Stimulated activated CD8-positive, alpha-beta memory T cell treated with anti-CD3 and anti-CD28 coated beads, Interleukin-4, amount 100 ng/mL, for 48 hours (primary cell): ENCODE data around the gene PELO.

Experiments
- DNase-seq: peaks from one replicate; pipeline ENCODE4 v3.0.0-alpha.2; 2020

PELO gene

DNA sequence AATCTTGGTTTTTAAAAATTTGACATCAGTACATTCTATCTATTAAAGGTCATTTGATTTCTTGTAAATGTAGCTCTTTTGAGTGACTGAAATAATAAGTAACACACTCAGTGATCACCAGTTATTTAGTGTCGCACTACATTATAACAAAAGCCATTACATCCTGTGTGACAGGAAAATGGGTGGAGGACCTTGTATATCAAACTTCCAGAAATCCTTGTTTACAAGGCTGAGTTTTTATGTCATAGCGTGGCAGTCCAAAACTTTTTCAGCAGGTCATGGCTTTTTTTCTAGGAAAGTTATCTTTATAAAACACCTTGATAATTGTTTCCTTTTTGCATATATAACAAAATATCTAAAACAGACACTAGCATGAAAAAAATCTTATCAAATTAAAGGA, 14.4 kb upstream of the PELO start:
- DNase-seq = no peak

DNA sequence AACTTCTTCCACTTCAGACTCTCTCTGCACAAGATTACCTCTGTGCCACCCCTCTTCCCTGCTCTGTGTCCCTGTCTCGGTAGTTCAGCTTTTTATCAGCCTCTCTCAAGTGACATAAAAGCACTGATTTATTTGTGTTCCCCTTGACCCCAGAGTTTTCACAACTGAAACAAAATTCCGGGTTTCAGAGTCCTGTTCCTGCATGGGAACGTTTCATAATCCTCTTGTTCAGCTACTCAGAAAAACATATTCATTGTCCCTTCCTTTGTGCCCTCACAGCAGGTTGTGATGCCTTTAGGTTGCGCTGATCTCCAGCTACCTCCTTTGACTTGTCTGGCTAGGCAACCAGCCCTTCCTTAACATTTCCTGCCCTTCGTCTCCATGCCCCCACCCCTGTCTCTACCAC, 13.7 kb upstream of the PELO start:
- DNase-seq = no peak

DNA sequence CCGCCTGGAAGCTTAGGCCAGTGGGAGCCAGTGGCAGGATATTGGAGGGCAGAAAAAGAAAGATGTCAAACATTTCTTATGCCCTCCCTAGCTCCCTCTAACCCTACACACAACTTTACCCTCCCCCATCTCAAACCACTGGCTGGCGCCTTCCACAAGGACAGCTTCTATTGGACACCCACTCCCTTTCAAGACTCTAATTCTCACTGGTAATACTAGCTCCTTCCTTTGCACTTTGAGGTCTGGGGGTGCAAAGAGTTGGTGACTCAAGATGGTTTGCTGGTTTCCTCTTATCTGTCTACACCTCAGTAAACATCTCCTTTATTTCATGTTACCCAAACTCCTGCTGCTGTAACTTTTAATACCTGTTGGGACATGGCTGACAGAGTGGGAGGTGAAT, 11.6 kb upstream of the PELO start:
- DNase-seq = peak; percentile 36

DNA sequence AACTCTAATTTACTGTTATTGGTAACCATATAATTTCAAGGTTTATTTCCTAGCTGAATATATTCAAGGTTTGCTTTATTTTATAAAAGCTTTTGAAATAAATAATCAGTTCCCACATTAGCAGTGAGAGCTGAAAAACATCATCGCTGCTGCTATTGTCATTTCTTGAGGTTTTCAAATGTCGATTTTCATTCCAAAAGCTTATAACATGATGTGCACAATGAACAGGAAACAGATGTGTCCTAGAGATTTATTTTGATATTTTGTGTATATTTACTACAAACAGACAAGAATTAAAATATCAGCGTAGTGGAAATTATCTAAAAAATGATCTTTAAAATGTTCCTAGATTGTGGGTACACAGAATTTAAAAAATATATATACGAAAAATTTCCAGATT, 10.5 kb upstream of the PELO start:
- DNase-seq = no peak

DNA sequence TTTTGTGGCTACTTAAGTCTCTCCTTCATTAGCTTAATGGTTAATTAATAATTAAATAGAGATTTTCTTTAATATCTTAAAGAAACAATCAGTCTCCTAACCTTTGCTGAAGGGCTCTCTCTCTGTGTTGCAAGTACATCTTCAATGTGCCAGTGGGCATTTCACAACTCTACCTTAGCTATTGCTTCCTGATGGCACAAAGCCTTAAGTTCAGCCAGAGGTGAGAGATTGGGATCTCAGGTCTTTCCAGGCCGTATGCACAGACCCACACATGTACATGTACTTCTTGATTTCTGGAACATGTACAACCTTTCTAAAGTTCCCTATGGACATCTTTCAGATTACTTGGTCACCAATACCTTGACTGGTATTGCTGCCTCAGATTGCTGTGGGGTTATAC, 8.9 kb upstream of the PELO start:
- DNase-seq = no peak

DNA sequence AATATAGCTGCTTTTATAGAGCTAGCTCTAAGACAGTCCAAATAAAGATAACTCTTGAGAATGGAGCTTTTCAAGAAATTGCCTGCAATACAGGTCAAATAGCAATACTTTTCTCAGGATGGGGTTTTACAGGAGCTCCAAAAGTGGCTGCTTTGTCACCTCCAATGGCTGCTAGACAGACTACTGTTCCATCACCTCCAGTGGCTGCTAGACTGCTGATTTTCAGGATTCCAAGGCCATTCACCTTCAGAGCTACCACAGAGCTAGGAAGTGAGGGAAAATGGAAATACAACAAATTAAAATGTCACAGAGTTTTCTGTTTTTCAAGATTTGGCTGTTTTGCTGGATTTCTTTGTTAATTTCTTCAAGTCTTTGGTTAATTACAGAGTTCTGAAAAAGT, 8.5 kb upstream of the PELO start:
- no peak for DNase-seq

DNA sequence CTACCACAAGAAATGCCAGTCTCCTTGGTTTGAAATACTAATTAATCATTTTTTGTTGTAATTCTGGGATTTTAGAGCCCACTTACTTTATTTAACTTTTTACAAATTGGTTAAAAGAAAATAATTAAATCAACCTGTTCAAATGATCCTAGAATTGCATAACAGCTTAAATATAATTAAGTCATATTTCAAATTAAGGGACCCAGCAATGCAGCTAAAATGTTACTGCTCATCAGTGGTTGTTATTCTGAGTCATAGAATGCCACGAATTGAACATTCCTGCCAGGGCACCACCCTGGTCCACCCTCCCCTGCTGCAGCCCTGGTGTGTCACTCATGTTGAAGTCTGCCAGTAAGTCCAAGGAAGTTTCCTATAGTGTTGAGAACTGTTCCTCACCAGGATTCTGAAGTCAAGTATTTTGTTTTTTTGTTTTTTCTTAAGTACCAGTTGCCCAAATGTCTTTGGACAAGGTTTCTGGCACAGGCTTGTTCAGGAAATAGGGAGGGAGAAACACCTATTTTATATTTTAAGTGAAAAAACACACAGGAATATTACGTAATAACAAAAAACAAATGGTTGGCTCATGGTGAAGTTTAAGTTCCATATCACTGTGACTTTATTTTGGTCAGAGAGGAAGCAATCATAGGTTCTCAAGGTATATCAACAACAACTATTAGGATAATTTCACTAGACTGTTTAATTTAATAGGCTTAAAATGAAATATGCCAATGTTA, 4.3 kb upstream of the PELO start:
- DNase-seq = no peak

DNA sequence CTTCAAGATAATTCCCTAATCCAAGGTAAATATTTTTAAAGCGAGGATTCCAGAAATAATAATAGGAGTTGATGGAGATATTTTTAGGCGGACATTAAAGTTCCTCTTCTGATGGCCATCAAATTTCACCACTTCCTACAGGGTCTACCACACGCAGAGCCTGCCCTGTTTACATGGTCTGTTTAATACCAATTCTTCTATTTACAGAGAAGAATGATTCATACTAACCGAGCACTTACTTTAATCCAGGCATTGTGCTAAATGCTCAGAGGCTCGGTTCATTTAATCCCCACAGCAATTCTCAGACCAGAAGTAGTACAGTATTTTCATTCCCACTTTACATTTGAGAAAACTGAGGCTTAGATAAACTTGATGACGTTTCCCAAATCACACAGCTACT, 3.0 kb upstream of the PELO start:
- DNase-seq = no peak

DNA sequence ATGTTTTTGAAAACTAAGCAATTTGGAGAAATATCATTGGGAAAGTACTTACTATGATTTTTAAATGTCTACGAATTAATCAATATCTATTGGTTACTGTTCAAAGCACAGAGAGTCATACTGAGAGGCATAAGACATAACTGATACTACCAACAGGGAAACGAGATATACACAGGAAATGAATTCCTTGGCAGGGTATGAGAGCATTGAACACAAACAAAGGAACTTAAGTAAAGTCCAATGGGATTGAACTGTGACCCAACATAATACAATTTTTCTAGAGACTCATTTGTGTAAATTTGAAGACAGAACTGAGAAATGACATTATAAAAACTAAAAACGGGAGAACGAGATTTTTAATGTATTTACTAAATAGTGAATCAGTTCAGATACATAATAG, 1.3 kb upstream of the PELO start:
- no peak for DNase-seq

DNA sequence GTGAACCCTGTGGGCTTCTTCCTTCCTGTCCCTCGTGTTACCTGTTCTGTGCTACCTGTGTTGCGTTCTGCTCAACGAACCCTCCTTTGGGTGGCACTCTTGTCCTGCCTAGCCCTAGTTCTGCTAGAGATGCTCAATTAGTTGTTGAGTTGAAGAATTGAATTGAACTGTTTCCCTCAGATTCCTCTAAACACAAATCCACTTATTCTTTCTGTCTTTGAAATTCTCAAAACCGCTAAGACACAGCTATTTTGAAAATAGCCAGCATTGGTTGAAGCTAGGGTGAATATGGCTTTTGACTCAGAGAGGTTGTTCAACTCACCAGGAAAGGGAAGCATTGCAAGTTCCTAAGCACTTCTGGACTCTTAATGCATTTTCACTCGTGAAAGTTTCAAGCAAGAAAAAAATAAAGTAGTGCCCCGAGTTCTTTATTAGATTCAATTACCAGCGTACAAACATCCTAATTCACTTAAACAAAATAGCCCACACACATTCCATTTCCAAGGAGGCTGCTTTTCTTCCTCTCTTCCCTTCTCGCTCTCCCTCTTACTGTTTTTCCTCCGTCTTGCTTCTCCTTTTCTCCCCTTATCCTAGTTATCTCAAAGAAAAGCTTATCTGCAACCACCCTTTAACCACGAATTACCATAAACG, 642 bp upstream of the PELO start:
- no peak for DNase-seq

DNA sequence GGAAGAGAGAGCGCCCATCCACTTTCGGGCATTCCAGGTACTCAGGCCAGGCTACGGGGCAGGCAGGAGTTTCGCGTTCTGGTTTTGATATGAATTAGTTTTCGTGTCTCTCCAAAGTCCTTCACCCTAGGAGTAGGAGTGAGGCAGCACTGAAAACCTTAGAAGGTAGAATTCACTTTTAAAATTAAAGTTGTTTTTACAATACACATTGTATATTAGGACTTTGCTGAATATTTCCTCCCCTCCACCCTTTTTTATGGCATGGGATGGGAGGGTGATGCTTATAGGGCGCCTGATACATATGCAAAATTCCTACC, 747 bp downstream of the PELO start:
- no peak for DNase-seq

DNA sequence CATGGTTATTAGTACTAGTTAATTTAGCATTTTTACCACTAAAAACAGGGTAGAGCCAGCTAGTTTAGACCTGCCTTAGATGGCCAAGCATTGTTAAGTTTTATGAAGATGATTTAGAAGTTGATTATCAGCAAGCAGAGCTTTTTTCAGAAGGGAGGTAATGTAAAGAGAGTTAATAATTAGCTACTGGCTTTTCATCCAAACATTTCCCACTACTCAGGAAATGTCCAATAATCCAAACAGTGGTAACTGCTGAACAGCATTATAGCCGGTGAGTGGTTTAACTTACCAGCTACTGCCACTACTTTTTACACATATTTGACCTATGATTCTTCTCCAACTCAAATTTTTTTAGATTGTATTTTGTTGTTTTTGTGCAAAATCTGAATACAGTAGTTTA, 1.7 kb downstream of the PELO start:
- DNase-seq = no peak

DNA sequence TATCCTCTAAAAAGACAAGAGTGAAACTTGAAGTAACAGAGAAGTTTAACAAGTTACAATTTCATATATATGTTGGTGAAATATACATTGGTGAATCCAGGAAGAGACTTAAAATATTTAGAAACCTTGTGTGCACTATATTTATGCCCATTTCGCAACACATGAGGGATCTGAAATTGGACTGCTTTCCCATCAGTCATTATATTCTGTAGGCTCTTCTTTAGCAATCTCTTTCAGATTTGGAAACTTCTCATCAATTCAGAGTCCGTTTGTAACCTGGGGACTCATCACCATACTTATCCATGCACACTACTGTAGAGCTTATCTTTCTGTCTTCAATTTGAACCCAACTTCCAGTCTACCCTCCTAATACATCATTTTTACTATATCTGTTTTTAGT, 2.1 kb downstream of the PELO start:
- DNase-seq = no peak

DNA sequence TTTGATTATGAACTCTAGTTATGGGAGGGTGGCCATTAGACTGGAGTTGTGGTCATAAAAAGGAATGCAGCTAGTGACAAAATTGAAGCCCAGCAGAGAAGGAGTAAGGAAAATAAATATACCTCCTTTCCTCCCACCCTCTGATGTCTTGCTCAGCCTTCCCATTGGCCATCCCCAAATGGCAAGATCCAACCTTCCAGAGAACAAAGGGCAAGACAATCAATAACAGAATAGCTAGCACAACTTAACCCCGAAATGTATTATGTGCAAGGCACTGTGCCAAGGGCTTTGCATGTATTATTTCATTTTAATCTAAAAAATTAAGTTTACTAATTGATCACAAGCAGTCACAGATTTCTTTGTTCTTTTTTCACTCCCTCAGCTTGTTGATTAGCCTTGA, 3.6 kb downstream of the PELO start:
- DNase-seq = no peak

DNA sequence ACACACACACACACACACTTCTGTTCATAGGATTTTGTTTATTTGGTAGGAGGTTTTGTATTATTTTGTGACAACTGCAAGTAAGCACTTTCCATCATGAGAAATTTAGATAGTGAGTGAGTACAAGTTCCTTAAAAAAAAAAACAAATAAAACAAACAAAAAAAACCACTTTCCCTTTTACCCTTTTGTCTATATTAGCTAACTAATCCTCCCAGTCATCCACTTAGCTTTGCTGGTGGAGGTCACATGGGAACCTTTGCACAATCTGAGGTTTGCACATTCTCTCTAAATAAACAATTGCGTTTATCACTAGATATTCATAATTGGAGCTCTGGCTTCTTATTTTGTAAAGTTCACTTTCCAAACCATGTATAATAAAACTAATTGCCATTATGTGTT, 6.8 kb downstream of the PELO start:
- no peak for DNase-seq

DNA sequence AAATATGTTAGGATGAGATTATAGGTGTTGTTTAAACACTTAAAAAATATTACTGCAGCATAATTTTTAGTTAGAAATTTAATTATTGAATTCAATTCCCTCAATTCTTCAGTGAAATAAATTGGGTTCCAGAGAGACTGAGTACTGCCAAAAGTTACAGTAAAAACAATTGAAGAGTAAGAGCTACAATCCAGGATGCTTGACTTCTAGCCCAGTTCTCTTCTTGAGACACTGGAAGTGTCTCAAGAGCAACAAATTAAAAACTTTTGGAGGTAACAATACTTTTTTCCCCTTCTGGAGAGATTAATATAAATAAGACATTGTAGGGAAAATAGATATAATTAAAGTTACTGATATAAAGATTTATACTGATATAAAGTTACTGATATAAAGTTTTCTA, 8.3 kb downstream of the PELO start:
- DNase-seq = no peak

DNA sequence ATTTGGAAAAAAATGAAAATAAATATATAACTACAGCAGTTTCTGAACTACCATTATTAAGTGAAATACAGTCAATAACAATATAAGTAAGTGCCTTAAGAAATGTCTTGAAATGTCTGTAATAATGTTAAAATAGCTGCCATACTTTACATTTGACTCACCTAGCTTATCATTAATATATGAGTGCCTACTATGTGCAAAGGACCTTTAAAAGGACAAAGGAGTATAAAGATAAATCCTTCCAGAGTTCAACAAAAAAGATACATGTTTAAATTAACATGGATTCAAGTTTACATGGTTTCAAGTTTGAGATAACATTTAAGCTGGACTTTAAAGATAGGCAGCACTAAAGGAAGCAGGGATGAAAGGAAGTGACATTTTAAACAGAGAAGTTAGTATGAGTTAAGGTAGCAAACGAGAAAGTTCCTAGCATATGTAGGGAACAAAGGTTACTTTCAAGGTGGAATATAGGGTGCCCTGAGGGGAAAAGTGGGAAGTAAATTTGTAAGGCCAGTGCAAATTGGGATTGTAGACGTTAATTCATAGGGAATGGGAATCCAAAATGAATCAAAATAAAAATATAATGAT, 8.9 kb downstream of the PELO start:
- no peak for DNase-seq

DNA sequence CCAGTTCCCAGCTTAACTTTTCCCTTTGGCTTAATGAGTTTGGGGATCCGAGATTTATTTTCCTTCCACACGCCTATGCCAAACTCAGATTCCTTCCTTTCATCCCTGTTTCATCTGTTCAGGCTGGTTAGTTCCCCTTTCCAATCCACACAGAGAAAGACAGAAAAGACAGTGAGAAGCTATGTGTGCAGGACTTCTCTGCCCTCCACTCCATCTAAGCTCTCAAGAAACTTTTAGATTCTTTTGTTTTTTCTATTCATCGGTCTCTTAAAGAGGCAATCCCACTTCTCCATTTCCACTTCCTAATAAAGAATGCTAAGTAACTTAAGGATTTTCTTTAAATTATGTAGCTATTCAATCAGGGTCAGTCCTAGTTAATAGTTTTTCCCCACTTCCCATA, 11.2 kb downstream of the PELO start:
- no peak for DNase-seq

DNA sequence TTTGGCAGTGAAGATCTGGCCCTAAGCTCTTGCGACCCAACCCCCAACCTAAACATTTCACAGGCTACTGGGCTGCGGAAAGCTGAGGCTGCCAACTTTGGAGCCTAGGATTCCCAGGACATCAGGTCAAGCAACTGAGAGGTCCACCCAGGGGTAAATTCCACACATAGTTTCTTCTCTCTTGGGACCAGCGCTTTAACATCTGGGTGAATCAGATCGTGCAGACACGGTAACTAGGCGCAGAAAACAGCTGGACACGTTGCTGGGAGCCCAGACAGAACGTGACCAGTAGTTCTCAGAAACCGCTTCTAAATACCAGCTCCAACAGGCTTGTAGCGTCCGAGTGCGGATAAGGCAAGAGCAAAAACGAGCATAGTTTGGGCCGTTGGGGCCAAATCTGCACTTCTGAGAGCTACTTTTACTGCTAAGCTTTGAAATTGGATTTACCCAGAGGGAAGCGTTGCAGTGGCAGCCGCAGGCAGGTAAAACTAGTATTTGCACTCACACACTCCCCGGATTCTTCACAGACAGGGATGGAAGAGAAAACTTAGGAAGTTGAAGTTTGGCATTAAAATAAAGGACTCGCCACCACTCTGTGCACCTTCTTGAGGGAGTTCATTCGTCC, 11.8 kb downstream of the PELO start:
- peak; percentile 52 for DNase-seq

DNA sequence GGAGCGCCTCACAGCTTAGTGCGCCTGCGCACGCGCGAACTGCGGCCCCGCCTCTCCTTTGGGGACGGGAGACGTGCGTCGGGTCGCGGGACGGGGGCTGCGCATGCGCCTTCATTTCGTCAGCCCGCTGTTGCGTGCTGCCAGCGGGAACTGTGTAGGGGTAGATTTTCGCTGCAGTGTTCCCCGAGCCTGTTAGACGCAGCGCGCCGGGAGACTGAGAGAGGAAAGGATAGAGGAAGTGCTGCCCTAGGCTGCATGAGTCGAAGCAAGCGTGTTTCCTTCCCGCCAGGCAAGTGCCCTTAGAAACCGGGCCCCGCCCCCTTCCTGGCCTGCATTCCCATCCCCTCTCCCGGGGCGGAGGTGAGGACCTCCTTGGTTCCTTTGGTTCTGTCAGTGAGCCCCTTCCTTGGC, 12.3 kb downstream of the PELO start:
- peak; percentile 97 for DNase-seq

DNA sequence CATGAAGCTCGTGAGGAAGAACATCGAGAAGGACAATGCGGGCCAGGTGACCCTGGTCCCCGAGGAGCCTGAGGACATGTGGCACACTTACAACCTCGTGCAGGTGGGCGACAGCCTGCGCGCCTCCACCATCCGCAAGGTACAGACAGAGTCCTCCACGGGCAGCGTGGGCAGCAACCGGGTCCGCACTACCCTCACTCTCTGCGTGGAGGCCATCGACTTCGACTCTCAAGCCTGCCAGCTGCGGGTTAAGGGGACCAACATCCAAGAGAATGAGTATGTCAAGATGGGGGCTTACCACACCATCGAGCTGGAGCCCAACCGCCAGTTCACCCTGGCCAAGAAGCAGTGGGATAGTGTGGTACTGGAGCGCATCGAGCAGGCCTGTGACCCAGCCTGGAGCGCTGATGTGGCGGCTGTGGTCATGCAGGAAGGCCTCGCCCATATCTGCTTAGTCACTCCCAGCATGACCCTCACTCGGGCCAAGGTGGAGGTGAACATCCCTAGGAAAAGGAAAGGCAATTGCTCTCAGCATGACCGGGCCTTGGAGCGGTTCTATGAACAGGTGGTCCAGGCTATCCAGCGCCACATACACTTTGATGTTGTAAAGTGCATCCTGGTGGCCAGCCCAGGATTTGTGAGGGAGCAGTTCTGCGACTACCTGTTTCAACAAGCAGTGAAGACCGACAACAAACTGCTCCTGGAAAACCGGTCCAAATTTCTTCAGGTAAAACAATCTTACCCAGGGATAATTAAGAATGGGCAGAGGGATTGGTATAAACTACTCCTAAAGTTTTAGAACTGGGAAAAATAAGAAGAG, 12.9 kb downstream of the PELO start:
- DNase-seq = peak; percentile 74

DNA sequence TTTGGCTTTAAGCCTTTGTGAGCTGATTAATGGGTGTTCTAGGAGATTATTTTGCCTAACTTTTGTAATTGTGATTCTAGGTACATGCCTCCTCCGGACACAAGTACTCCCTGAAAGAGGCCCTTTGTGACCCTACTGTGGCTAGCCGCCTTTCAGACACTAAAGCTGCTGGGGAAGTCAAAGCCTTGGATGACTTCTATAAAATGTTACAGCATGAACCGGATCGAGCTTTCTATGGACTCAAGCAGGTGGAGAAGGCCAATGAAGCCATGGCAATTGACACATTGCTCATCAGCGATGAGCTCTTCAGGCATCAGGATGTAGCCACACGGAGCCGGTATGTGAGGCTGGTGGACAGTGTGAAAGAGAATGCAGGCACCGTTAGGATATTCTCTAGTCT, 13.6 kb downstream of the PELO start:
- DNase-seq = no peak

DNA sequence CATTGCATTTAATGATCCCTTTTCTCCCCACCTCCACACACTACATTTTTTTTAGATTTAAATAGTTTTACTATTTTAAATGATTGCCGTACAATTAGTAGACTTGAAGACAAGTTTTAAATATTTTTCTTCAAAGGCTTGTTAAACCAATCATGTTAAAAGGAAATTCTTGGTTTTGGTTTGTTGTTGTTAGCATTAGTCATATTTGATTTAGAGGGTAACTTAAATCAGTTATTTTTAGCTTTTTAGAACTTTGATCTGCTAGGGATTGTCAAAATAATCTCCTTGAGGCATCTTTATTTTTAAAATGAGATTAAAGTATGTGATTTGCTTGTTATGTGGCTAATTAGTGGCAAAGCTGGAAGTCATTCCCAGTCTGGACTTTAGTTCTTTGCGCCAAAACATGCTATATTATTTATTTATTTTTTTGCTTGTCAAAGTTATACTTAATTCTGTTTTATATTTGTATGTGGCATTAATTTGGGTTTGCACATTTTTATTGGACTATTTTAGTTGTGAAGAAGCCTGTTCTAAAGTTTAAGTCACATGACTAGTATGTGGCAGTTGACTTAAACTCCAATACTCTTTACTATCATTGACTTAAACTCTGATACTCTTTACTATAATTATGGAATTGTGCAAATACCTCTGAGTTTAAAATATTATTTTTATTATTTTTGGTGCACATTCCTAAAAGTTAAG, 14.7 kb downstream of the PELO start:
- DNase-seq = no peak
